ENCODE results near the gene ZNF33A. TPM values are rescaled to one million over a fixed set of nuclear protein-coding genes. Genes with fewer than 3 reads are reported as not detected.
"Not testable (repeated sequence)": the region's sequence is repeated elsewhere in the genome, so short reads cannot be mapped to it uniquely, and the experiment has no call there.

The ZNF33A gene
- total RNA-seq, 1 experiment from 2014 or later = 27.5 TPM

DNA sequence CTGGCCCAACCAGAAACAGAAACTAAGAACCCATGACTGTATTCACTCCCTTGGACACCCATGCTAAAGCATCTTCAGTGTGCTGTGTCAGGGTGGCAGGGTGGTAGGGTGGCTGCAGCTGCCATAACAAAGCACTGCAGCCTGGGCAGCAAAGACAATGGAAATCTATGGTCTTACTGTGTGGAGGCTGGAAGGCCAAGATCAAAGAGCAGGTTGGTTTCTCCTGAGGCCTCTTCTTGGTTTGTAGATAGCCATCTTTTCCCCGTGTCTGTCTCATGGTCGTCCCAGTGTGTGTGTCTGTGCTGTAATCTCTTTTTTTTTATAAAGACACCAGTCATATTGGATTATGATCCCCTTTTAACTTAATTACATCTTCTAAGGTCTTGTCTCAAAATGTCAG is 18.8 kb upstream of the ZNF33A start:
- no TSS peak for BruUV-seq (replicated peaks)
- H4K20me1 ChIP-seq (ENCODE audit: insufficient read depth) = no peaks in the 10 kb centered on the region
- CTCF ChIA-PET = no interaction called here

GRCh38 chr10:37992083-37992482 is 18.4 kb upstream of the ZNF33A start:
- H4K20me1 ChIP-seq (ENCODE audit: insufficient read depth) = no peaks in the 10 kb centered on the region

More for the DNA sequence above, 18.8 kb upstream of the ZNF33A start:
- H2AFZ ChIP-seq = no peak overlapping the region
- H3K9me3 ChIP-seq (ENCODE audit: insufficient read depth, low read depth) = no peaks in the 10 kb centered on the region
- POLR2A ChIA-PET (ENCODE audit: unreplicated experiment) = no interaction called here
- TF ChIP-seq EZH2 (IDR thresholded peaks at IDR 0.05; ENCODE audit: low read depth) = no peak
- TF ChIP-seq, protein P1, sequence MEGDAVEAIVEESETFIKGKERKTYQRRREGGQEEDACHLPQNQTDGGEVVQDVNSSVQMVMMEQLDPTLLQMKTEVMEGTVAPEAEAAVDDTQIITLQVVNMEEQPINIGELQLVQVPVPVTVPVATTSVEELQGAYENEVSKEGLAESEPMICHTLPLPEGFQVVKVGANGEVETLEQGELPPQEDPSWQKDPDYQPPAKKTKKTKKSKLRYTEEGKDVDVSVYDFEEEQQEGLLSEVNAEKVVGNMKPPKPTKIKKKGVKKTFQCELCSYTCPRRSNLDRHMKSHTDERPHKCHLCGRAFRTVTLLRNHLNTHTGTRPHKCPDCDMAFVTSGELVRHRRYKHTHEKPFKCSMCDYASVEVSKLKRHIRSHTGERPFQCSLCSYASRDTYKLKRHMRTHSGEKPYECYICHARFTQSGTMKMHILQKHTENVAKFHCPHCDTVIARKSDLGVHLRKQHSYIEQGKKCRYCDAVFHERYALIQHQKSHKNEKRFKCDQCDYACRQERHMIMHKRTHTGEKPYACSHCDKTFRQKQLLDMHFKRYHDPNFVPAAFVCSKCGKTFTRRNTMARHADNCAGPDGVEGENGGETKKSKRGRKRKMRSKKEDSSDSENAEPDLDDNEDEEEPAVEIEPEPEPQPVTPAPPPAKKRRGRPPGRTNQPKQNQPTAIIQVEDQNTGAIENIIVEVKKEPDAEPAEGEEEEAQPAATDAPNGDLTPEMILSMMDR (conservative IDR thresholded peaks at IDR 0.05) = no peak
- intact Hi-C loops (cut with micrococcal nuclease; ENCODE audit: unreplicated experiment) = no loop called here
- no peaks in the 10 kb centered on the region for H3K79me2 ChIP-seq (ENCODE audit: low read depth)
- H3K4me3 ChIP-seq = no peak overlapping the region
- H3F3A ChIP-seq (ENCODE audit: insufficient read depth, low read depth) = no peaks in the 10 kb centered on the region
- no peak overlapping the region for H3K4me2 ChIP-seq
- no peak overlapping the region for H3K27ac ChIP-seq
- no peaks in the 10 kb centered on the region for H3K4me1 ChIP-seq (replicated peaks; ENCODE audit: insufficient read depth)
- H3K27me3 ChIP-seq (ENCODE audit: insufficient read depth, low read depth) = no peaks in the 10 kb centered on the region
- no peak for DNase-seq
- H3K36me3 ChIP-seq (ENCODE audit: low read depth) = no peaks in the 10 kb centered on the region
- H3K9me2 ChIP-seq (ENCODE audit: insufficient read depth) = no peaks in the 10 kb centered on the region

GRCh38 chr10:37998920-37999319 is 11.6 kb upstream of the ZNF33A start:
- H3K4me3 ChIP-seq; H3K36me3 ChIP-seq (ENCODE audit: low read depth); BruUV-seq (replicated peaks); H3K9me3 ChIP-seq (ENCODE audit: insufficient read depth, low read depth); CTCF ChIA-PET; H3K9me2 ChIP-seq (ENCODE audit: insufficient read depth); DNase-seq; H3K27ac ChIP-seq; H4K20me1 ChIP-seq (ENCODE audit: insufficient read depth); intact Hi-C loops (cut with micrococcal nuclease; ENCODE audit: unreplicated experiment); H3K79me2 ChIP-seq (ENCODE audit: low read depth); H3K4me2 ChIP-seq; H3F3A ChIP-seq (ENCODE audit: insufficient read depth, low read depth); H3K27me3 ChIP-seq (ENCODE audit: insufficient read depth, low read depth); H3K4me1 ChIP-seq (replicated peaks; ENCODE audit: insufficient read depth); POLR2A ChIA-PET (ENCODE audit: unreplicated experiment); H2AFZ ChIP-seq: not testable (repeated sequence)

More at GRCh38 chr10:37992083-37992482, 18.4 kb upstream of the ZNF33A start:
- Histone ChIP-seq H3K27ac (no peak overlapping the region), H3K27me3 (ENCODE audit: insufficient read depth, low read depth) (no peaks in the 10 kb centered on the region), H2AFZ (no peak overlapping the region), H3K9me3 (ENCODE audit: insufficient read depth, low read depth) (no peaks in the 10 kb centered on the region), H3F3A (ENCODE audit: insufficient read depth, low read depth) (no peaks in the 10 kb centered on the region), H3K4me2 (no peak overlapping the region), H3K79me2 (ENCODE audit: low read depth) (no peaks in the 10 kb centered on the region), H3K36me3 (ENCODE audit: low read depth) (no peaks in the 10 kb centered on the region), H3K9me2 (ENCODE audit: insufficient read depth) (no peaks in the 10 kb centered on the region), H3K4me1 (replicated peaks; ENCODE audit: insufficient read depth) (no peaks in the 10 kb centered on the region), H3K4me3 (no peak overlapping the region)
- TF ChIP-seq, protein P1 (conservative IDR thresholded peaks at IDR 0.05) = no peak
- no peak for TF ChIP-seq EZH2 (IDR thresholded peaks at IDR 0.05; ENCODE audit: low read depth)
- DNase-seq = no peak
- POLR2A ChIA-PET (ENCODE audit: unreplicated experiment) = no interaction called here
- CTCF ChIA-PET = no interaction called here
- BruUV-seq (replicated peaks) = no TSS peak
- intact Hi-C loops (cut with micrococcal nuclease; ENCODE audit: unreplicated experiment) = no loop called here

DNA sequence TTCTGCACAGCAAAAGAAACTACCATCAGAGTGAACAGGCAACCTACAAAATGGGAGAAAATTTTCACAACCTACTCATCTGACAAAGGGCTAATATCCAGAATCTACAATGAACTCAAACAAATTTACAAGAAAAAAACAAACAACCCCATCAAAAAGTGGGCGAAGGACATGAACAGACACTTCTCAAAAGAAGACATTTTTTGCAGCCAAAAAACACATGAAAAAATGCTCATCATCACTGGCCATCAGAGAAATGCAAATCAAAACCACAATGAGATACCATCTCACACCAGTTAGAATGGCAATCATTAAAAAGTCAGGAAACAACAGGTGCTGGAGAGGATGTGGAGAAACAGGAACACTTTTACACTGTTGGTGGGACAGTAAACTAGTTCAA is 10.0 kb upstream of the ZNF33A start:
- H3K9me3 ChIP-seq (ENCODE audit: insufficient read depth, low read depth); H3K9me2 ChIP-seq (ENCODE audit: insufficient read depth); H3K27ac ChIP-seq; H3K36me3 ChIP-seq (ENCODE audit: low read depth); POLR2A ChIA-PET (ENCODE audit: unreplicated experiment); CTCF ChIA-PET; BruUV-seq (replicated peaks); H2AFZ ChIP-seq; intact Hi-C loops (cut with micrococcal nuclease; ENCODE audit: unreplicated experiment); H3K4me3 ChIP-seq; H3K4me2 ChIP-seq; H3K79me2 ChIP-seq (ENCODE audit: low read depth); H4K20me1 ChIP-seq (ENCODE audit: insufficient read depth); H3K27me3 ChIP-seq (ENCODE audit: insufficient read depth, low read depth); DNase-seq; H3K4me1 ChIP-seq (replicated peaks; ENCODE audit: insufficient read depth); H3F3A ChIP-seq (ENCODE audit: insufficient read depth, low read depth): not testable (repeated sequence)

All from PC-9 (cell line).